ENCODE data around the gene TAOK2. TPM values are rescaled to one million over a fixed set of nuclear protein-coding genes. Genes with fewer than 3 reads are reported as not detected.

Gene TAOK2
- polyA plus RNA-seq, 2 of the 4 experiments (the other 2 are of a cell fraction), result 13.7 to 30.8 TPM

DNA sequence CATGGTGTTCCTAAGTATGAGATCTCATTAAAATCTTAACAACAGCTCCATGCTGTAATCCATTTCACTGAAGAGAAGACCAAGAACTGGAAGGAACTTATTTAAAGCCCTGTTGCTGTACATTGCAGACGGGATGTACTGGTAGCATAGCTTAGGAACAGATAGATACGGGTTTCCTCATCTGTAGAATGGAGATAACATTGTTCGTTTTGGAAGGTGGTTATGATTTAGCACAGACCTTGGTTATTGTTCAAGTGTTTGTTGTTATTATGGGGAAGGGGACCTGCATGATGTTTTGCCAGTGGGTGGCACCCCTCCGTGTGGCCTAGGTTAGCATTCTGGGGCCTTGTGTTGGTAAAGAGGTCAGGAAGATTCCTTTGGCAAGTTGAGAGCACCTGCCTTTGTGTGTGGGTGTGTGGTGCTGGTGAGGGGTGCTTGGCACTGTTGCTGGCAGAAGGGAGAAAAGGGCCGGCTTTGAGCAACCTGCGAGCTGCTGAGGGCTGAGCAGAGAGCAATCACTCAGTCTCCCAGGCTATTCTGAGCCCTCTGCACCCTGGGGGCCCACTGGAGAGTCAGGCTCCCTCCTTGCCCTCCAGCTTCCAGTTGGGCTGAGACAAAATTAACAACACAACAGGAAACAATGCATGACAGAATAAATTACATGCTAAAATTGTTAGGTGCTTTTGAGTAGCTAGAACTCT lies 2.3 kb downstream of the TAOK2 start:
- no peak for TF ChIP-seq KDM1A (IDR thresholded peaks at IDR 0.05; ENCODE audit: low read depth)
- Histone ChIP-seq H3K27ac (peak overlapping the region in 1 of 2 experiments; percentile 98; a peak in 3 of 6 replicates), H3K9me3 (peaks cover 4% of the 10 kb centered on the region; the same call in 1 of the 3 replicates), H3K4me2 (peak overlapping the region; percentile 97), H3K4me1 (peaks cover 19% of the 10 kb centered on the region), H3K4me3 (peak overlapping the region; percentile 67)
- no peak for ATAC-seq
- ChIA-PET CTCF (interaction anchor here (0.6 to 2.0 kb wide), 9 partner anchors 9 to 275 kb away, joined by 3 to 7 read pairs (median 3); partner anchors contain the start of gene TMEM219), POLR2A (no interaction called here)
- 57% methylated on average over 6 of the region's 6 CpGs for WGBS (ENCODE audit: missing lambda C conversion rate)
- FAIRE-seq, result no peak
- no peak for DNase-seq (ENCODE audit: low read depth in 1 of 2, low spot score in 1 of 2)

DNA sequence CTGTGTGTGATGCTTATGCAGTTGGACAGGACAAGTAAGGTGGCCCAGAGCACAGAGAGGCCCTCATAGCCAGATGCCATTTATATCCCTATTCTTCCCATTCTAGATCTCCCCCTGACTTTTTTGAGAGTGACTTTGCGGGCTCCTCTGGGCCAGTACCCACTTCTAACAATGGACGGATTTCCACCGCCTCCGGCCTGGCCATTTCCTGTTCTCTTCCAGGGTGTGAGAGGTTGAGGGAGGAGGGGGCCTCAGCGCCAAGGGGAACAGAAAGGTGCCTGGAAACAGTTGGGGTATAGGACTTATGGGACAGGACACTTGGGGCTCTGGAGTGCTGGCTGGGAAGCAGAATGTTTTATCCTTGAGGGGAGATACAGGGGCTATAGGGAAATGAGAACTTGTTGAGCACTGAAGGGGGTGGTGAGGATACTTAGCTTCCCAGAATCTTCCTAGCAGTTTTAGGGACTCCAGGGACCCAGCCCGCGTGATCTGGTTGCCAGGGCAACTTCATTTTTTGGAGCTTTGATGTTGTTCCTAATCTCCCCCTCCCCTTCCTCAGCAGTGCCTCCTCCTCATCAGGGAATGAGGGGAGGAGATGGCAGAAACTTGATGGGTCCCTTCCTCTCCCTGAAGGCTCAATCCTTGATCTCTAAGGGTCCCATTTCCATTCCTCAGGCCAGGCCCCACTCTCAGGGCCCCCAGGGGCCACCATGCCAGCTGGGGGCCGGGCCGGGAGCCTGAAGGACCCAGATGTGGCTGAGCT lies 3.6 kb downstream of the TAOK2 start:
- H3K27ac ChIP-seq, result no peak overlapping the region
- peaks cover 19% of the 10 kb centered on the region for H3K4me1 ChIP-seq
- FAIRE-seq (no peak), DNase-seq (ENCODE audit: low read depth in 1 of 2, low spot score in 1 of 2) (no peak), ATAC-seq (no peak)
- no peak overlapping the region; the same call in 2 of the 3 replicates for H3K4me2 ChIP-seq
- TF ChIP-seq ELK1 (IDR thresholded peaks at IDR 0.05; ENCODE audit: low read depth, low read length) (no peak), BHLHE40 (IDR thresholded peaks at IDR 0.05; ENCODE audit: low read depth, low read length) (no peak), TP53 (CRISPR knock-in tag; IDR thresholded peaks at IDR 0.05) (no peak), MAFK (IDR thresholded peaks at IDR 0.05; ENCODE audit: partially characterized antibody) (no peak), FOSB (CRISPR knock-in tag; IDR thresholded peaks at IDR 0.05) (no peak), POLR2A (IDR thresholded peaks at IDR 0.05; ENCODE audit: low read length) (no peak), NPAS2 (CRISPR knock-in tag; IDR thresholded peaks at IDR 0.05; ENCODE audit: borderline replicate concordance) (no peak), RNF2 (IDR thresholded peaks at IDR 0.05; ENCODE audit: borderline replicate concordance, low read depth) (no peak), MAX (IDR thresholded peaks at IDR 0.05) (no peak), E2F6 (IDR thresholded peaks at IDR 0.05; ENCODE audit: borderline replicate concordance, low read depth) (no peak), HOXB5 (CRISPR knock-in tag; IDR thresholded peaks at IDR 0.05) (no peak), TFCP2L1 (CRISPR knock-in tag; IDR thresholded peaks at IDR 0.05) (no peak), JUNB (IDR thresholded peaks at IDR 0.05) (no peak), KDM1A (IDR thresholded peaks at IDR 0.05; ENCODE audit: low read depth) (no peak), RAD21 (conservative IDR thresholded peaks at IDR 0.05 in 1 of 2, IDR thresholded peaks at IDR 0.05 in 1 of 2) (no peak), HOXB13 (CRISPR knock-in tag; IDR thresholded peaks at IDR 0.05; ENCODE audit: low read depth) (no peak), EHMT2 (IDR thresholded peaks at IDR 0.05; ENCODE audit: low read depth) (no peak), HOXA7 (CRISPR knock-in tag; IDR thresholded peaks at IDR 0.05) (no peak)
- TF ChIP-seq, protein P1, sequence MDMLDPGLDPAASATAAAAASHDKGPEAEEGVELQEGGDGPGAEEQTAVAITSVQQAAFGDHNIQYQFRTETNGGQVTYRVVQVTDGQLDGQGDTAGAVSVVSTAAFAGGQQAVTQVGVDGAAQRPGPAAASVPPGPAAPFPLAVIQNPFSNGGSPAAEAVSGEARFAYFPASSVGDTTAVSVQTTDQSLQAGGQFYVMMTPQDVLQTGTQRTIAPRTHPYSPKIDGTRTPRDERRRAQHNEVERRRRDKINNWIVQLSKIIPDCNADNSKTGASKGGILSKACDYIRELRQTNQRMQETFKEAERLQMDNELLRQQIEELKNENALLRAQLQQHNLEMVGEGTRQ (IDR thresholded peaks at IDR 0.05), result no peak
- H3K9me3 ChIP-seq, result peaks cover 4% of the 10 kb centered on the region; the same call in 1 of the 3 replicates
- H3K4me3 ChIP-seq, result no peak overlapping the region
- POLR2A ChIA-PET, result no interaction called here
- 94% methylated on average over 8 of the region's 9 CpGs for WGBS (ENCODE audit: missing lambda C conversion rate)
- CTCF ChIA-PET, result interaction anchor here (1.1 to 1.7 kb wide), 4 partner anchors 16 to 78 kb away, joined by 3 to 7 read pairs (median 4); partner anchors contain the start of gene SEZ6L2

All from A549 (cell line).